ENCODE measurements around the gene OCEL1.

The OCEL1 gene

GRCh38 chr19:17209126-17210036 lies 16.6 kb upstream of the OCEL1 start:
- in situ Hi-C loops (cut with HindIII; ENCODE audit: low sequenced_read_pairs): no loop called here

- in situ Hi-C loops (cut with HindIII; ENCODE audit: low sequenced_read_pairs): no loop called here
These were observed 15.7 kb upstream of the OCEL1 start for GRCh38 chr19:17210296-17210695.

- in situ Hi-C loops (cut with HindIII; ENCODE audit: low sequenced_read_pairs): no loop called here
These were observed 14.2 kb upstream of the OCEL1 start for GRCh38 chr19:17211547-17212446.

- in situ Hi-C loops (cut with HindIII; ENCODE audit: low sequenced_read_pairs): no loop called here
These were observed 12.7 kb upstream of the OCEL1 start for GRCh38 chr19:17213334-17213733.

GRCh38 chr19:17214508-17215126 lies 11.4 kb upstream of the OCEL1 start:
- in situ Hi-C loops (cut with HindIII; ENCODE audit: low sequenced_read_pairs): no loop called here

- in situ Hi-C loops (cut with HindIII; ENCODE audit: low sequenced_read_pairs): no loop called here
These were observed 10.7 kb upstream of the OCEL1 start, which contains the start of gene USE1 for GRCh38 chr19:17215127-17215971. USE1 (plus strand) TSS chr19:17215357; CDS start chr19:17215406, 49 bp downstream.

GRCh38 chr19:17216058-17216670 lies 9.9 kb upstream of the OCEL1 start:
- in situ Hi-C loops (cut with HindIII; ENCODE audit: low sequenced_read_pairs): no loop called here

GRCh38 chr19:17219286-17219685 lies 6.7 kb upstream of the OCEL1 start:
- in situ Hi-C loops (cut with HindIII; ENCODE audit: low sequenced_read_pairs): no loop called here

GRCh38 chr19:17220207-17220758 lies 5.7 kb upstream of the OCEL1 start:
- in situ Hi-C loops (cut with HindIII; ENCODE audit: low sequenced_read_pairs): no loop called here

- in situ Hi-C loops (cut with HindIII; ENCODE audit: low sequenced_read_pairs): no loop called here
These were observed 973 bp upstream of the OCEL1 start for GRCh38 chr19:17225053-17225452.

- in situ Hi-C loops (cut with HindIII; ENCODE audit: low sequenced_read_pairs): no loop called here
These were observed 1.9 kb downstream of the OCEL1 start for GRCh38 chr19:17227798-17228367.

- in situ Hi-C loops (cut with HindIII; ENCODE audit: low sequenced_read_pairs): no loop called here
These were observed 3.9 kb downstream of the OCEL1 start for GRCh38 chr19:17229890-17230289.

GRCh38 chr19:17232258-17232657 lies 6.2 kb downstream of the OCEL1 start:
- in situ Hi-C loops (cut with HindIII; ENCODE audit: low sequenced_read_pairs): no loop called here

GRCh38 chr19:17234911-17235299 lies 8.9 kb downstream of the OCEL1 start:
- in situ Hi-C loops (cut with HindIII; ENCODE audit: low sequenced_read_pairs): no loop called here

GRCh38 chr19:17235300-17235970 lies 9.4 kb downstream of the OCEL1 start:
- in situ Hi-C loops (cut with HindIII; ENCODE audit: low sequenced_read_pairs): no loop called here

GRCh38 chr19:17235971-17236777 lies 10.1 kb downstream of the OCEL1 start:
- in situ Hi-C loops (cut with HindIII; ENCODE audit: low sequenced_read_pairs): no loop called here

- in situ Hi-C loops (cut with HindIII; ENCODE audit: low sequenced_read_pairs): no loop called here
These were observed 11.0 kb downstream of the OCEL1 start for GRCh38 chr19:17236811-17237543.
